ENCODE data around the gene DHRS12.
A peak's percentile ranks its signal among the peaks of the same experiment; 100 is the strongest.

Gene DHRS12

GRCh38 chr13:51806566-51806965 lies 2.6 kb upstream of the DHRS12 start:
- TF ChIP-seq FOXP2 (optimal IDR thresholded peaks at IDR 0.05; ENCODE audit: control extremely low read depth, extremely low read length, insufficient read depth), result no peak
- TF ChIP-seq POLR2AphosphoS5 (IDR thresholded peaks at IDR 0.05; ENCODE audit: borderline replicate concordance, low read depth, low read length), result no peak
- TF ChIP-seq EZH2 (IDR thresholded peaks at IDR 0.05), result no peak
- H3K4me3 ChIP-seq, result no peak overlapping the region
- no peak overlapping the region for H3K27ac ChIP-seq
- no peaks in the 10 kb centered on the region for H3K36me3 ChIP-seq (ENCODE audit: insufficient read depth, low read length)
- H3K9ac ChIP-seq (ENCODE audit: insufficient read length), result no peak overlapping the region
- no peak for DNase-seq (ENCODE audit: low read depth, low spot score)
- H3K9me3 ChIP-seq (ENCODE audit: low read depth, low read length), result no peaks in the 10 kb centered on the region

DNA sequence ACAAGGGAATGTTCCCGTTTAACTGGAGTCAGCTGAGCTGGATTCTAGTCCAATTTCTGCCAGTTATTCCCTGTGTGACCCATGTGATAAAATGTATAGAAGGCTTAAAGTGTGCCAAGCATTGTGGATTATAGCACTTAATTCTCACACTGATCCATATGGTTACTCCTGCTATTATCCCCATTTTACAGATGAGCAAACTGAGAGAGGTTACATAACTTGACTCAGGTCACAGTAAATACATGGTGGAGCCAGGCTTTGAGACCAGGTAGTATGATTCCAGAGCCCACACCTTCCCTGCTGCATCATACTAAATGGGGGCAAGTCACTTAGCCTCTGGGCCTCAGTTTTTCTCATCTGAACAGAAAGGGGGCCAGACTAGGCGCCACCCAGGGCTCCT lies 2.0 kb upstream of the DHRS12 start:
- TF ChIP-seq FOXP2 (optimal IDR thresholded peaks at IDR 0.05; ENCODE audit: control extremely low read depth, extremely low read length, insufficient read depth) (no peak), EZH2 (IDR thresholded peaks at IDR 0.05) (no peak), POLR2AphosphoS5 (IDR thresholded peaks at IDR 0.05; ENCODE audit: borderline replicate concordance, low read depth, low read length) (no peak)
- no peak for DNase-seq (ENCODE audit: low read depth, low spot score)
- Histone ChIP-seq H3K4me3 (no peak overlapping the region), H3K9me3 (ENCODE audit: low read depth, low read length) (no peaks in the 10 kb centered on the region), H3K27ac (no peak overlapping the region), H3K36me3 (ENCODE audit: insufficient read depth, low read length) (no peaks in the 10 kb centered on the region), H3K9ac (ENCODE audit: insufficient read length) (no peak overlapping the region)

DNA sequence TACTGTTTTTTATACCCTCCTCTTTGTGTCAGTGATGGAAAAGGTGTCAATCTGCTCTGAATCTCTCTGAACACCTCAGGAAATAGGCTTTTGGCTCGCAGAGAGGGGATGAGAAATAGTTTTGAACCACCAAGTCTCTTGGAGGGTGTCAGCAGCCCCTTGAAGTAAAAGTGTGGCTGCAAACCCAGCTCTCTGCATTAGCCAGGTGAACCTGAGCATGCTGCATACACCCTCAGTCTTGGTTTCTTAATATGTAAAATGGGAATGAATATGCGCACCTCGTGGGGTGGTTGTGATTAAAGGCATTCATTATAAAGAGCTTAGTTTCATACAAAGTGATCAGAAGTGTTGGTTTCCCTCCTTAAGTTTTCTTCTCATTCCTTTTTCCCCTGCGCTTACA lies 1.4 kb upstream of the DHRS12 start:
- Histone ChIP-seq H3K9me3 (ENCODE audit: low read depth, low read length) (no peaks in the 10 kb centered on the region), H3K27ac (peak overlapping the region; percentile 95), H3K4me3 (peak overlapping the region; percentile 83), H3K36me3 (ENCODE audit: insufficient read depth, low read length) (no peaks in the 10 kb centered on the region), H3K9ac (ENCODE audit: insufficient read length) (peak overlapping the region; percentile 96)
- no peak for TF ChIP-seq POLR2AphosphoS5 (IDR thresholded peaks at IDR 0.05; ENCODE audit: borderline replicate concordance, low read depth, low read length)
- no peak for TF ChIP-seq EZH2 (IDR thresholded peaks at IDR 0.05)
- TF ChIP-seq FOXP2 (optimal IDR thresholded peaks at IDR 0.05; ENCODE audit: control extremely low read depth, extremely low read length, insufficient read depth), result no peak
- no peak for DNase-seq (ENCODE audit: low read depth, low spot score)

GRCh38 chr13:51804295-51805172 lies 571 bp upstream of the DHRS12 start:
- H3K4me3 ChIP-seq, result peak overlapping the region; percentile 83
- H3K9me3 ChIP-seq (ENCODE audit: low read depth, low read length), result no peaks in the 10 kb centered on the region
- peak overlapping the region; percentile 96 for H3K9ac ChIP-seq (ENCODE audit: insufficient read length)
- peak overlapping the region; percentile 95 for H3K27ac ChIP-seq
- H3K36me3 ChIP-seq (ENCODE audit: insufficient read depth, low read length), result no peaks in the 10 kb centered on the region
- no peak for DNase-seq (ENCODE audit: low read depth, low spot score)
- TF ChIP-seq FOXP2 (optimal IDR thresholded peaks at IDR 0.05; ENCODE audit: control extremely low read depth, extremely low read length, insufficient read depth) (no peak), POLR2AphosphoS5 (IDR thresholded peaks at IDR 0.05; ENCODE audit: borderline replicate concordance, low read depth, low read length) (no peak), EZH2 (IDR thresholded peaks at IDR 0.05) (no peak)

DNA sequence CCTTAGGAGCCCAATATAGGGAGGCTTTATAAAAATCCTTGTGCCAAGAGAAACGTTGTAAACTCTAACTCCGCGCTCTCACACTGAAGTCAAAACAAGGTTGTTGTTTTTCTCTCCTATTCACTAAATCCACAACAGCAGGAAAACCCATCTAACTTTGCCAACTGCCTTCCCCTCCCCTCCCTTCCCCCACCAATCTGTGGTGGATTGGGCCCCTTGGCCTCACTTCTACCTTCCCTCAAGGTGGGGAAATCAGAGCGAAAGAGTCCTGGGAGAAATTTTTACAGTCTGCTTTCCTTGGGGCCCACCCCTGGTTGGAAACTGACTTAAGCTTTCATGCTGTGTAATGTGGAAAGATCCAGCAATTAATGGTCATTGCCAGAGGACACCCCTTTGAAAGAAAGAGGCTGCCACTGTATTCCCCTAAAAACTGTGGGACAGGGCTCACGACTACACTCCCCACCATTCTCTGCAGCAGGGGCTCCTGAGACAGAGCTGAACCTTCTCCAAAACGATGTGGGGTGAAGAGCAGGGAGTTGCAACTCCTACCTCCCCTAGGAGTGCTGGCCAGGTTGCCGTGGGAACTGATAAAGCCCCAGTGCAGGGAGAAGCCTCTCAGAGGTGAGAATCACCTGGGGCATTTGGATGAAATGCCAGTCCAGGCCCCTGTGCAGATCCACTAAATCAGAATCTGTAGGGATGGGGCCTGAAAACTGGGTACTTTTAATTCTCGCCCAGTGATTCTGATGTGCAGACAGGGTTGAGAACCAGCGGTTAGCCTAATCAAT lies 1.1 kb downstream of the DHRS12 start:
- Histone ChIP-seq H3K9ac (ENCODE audit: insufficient read length) (peak overlapping the region; percentile 96), H3K9me3 (ENCODE audit: low read depth, low read length) (no peaks in the 10 kb centered on the region), H3K27ac (peak overlapping the region; percentile 95), H3K4me3 (peak overlapping the region; percentile 83), H3K36me3 (ENCODE audit: insufficient read depth, low read length) (no peaks in the 10 kb centered on the region)
- no peak for TF ChIP-seq POLR2AphosphoS5 (IDR thresholded peaks at IDR 0.05; ENCODE audit: borderline replicate concordance, low read depth, low read length)
- no peak for TF ChIP-seq EZH2 (IDR thresholded peaks at IDR 0.05)
- TF ChIP-seq FOXP2 (optimal IDR thresholded peaks at IDR 0.05; ENCODE audit: control extremely low read depth, extremely low read length, insufficient read depth), result no peak
- no peak for DNase-seq (ENCODE audit: low read depth, low spot score)

DNA sequence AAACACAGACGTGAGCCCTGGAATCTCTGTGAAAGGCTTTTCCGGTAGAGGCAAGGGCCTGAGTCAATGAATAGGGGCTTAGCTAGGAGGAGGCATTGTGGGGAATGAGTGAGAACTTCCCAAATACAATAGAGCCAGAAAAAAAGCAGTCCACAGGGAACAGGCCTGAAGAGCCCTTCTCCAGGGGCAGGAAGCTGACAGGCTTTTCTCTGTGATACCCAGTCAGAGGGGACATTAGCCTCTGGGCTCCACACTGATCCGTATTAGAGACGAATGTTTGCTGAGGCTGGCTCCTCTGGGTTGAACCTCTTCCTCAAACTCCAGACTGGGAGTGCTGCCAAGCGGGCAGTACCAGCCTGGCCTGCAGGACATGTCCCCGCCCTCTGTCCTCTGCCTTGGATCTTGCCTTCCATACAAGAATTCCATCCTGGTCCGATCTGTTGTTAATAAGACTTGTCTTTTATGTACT lies 2.3 kb downstream of the DHRS12 start:
- TF ChIP-seq POLR2AphosphoS5 (IDR thresholded peaks at IDR 0.05; ENCODE audit: borderline replicate concordance, low read depth, low read length) (no peak), FOXP2 (optimal IDR thresholded peaks at IDR 0.05; ENCODE audit: control extremely low read depth, extremely low read length, insufficient read depth) (no peak), EZH2 (IDR thresholded peaks at IDR 0.05) (no peak)
- DNase-seq (ENCODE audit: low read depth, low spot score), result no peak
- Histone ChIP-seq H3K9me3 (ENCODE audit: low read depth, low read length) (no peaks in the 10 kb centered on the region), H3K4me3 (no peak overlapping the region), H3K36me3 (ENCODE audit: insufficient read depth, low read length) (no peaks in the 10 kb centered on the region), H3K27ac (peak overlapping the region; percentile 20; the same call in 1 of the 2 replicates), H3K9ac (ENCODE audit: insufficient read length) (no peak overlapping the region)

DNA sequence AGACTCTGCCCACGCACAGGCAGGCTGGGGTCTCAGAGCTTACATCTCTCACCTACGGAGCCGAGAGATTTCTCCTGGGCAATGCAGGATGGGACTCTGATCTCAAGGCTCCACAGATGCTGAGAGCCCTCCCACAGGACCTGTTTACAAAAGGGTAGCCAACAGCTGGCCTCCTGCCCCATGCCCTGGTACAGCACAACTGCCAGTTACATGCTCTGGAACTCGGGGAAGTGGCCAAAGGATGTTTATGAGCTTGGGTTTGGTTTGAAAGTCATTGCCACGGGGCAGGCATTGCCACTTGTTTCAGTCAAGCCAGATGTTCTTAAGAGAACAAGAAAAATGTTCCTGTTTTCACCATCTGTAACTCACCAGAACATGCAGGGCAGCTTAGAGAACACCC lies 3.5 kb downstream of the DHRS12 start:
- H3K9ac ChIP-seq (ENCODE audit: insufficient read length), result no peak overlapping the region
- no peak overlapping the region for H3K27ac ChIP-seq
- TF ChIP-seq FOXP2 (optimal IDR thresholded peaks at IDR 0.05; ENCODE audit: control extremely low read depth, extremely low read length, insufficient read depth), result no peak
- no peak for TF ChIP-seq EZH2 (IDR thresholded peaks at IDR 0.05)
- TF ChIP-seq POLR2AphosphoS5 (IDR thresholded peaks at IDR 0.05; ENCODE audit: borderline replicate concordance, low read depth, low read length), result no peak
- no peak for DNase-seq (ENCODE audit: low read depth, low spot score)
- H3K36me3 ChIP-seq (ENCODE audit: insufficient read depth, low read length), result no peaks in the 10 kb centered on the region
- no peaks in the 10 kb centered on the region for H3K9me3 ChIP-seq (ENCODE audit: low read depth, low read length)
- H3K4me3 ChIP-seq, result no peak overlapping the region

DNA sequence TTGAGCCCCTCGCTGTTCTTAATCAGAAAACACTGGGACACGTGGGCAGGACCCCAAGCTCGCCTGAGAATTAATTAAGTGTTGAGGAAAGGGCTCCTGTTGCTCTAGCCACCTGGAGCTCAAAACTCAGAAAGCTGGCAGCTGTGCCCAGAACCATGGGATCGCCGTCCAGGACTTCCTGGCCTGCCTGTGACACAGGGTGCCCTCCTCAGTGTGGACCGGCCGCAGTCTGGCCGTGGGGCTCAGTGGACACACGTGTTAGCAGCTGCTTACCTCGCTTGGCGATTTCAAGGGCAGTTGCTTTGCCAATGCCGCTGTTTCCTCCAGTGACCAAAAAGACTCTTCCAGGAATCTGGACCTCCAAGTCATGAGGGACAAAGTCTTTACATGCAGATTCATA lies 4.7 kb downstream of the DHRS12 start:
- TF ChIP-seq POLR2AphosphoS5 (IDR thresholded peaks at IDR 0.05; ENCODE audit: borderline replicate concordance, low read depth, low read length) (no peak), FOXP2 (optimal IDR thresholded peaks at IDR 0.05; ENCODE audit: control extremely low read depth, extremely low read length, insufficient read depth) (no peak), EZH2 (IDR thresholded peaks at IDR 0.05) (no peak)
- no peak overlapping the region for H3K27ac ChIP-seq
- no peaks in the 10 kb centered on the region for H3K9me3 ChIP-seq (ENCODE audit: low read depth, low read length)
- H3K4me3 ChIP-seq, result no peak overlapping the region
- H3K9ac ChIP-seq (ENCODE audit: insufficient read length), result no peak overlapping the region
- H3K36me3 ChIP-seq (ENCODE audit: insufficient read depth, low read length), result no peaks in the 10 kb centered on the region
- DNase-seq (ENCODE audit: low read depth, low spot score), result no peak

All from SK-N-MC (cell line).